Omental fat pad (tissue), 4 donors: ENCODE results near the gene OTOP3. TPM values are rescaled to one million over a fixed set of nuclear protein-coding genes. Genes with fewer than 3 reads are reported as not detected.
"Not testable (repeated sequence)": the region's sequence is repeated elsewhere in the genome, so short reads cannot be mapped to it uniquely, and the experiment has no call there.

Experiments used
- ATAC-seq: fragments of 150-250 bp; one replicate; pipeline ENCODE4 v1.9.1; 2016; ENCODE audit warnings: mild to moderate bottlenecking, moderate library complexity; ENCODE audit not compliant: low FRiP score
- DNase-seq: peaks from one replicate; pipeline ENCODE4 v3.0.0-alpha.2; 2019; ENCODE audit warnings: low spot score
- total RNA-seq, 4 donors: library from RNA; depleted of rRNA; stranded (reverse); fragments of >200 nt; gene quantifications; one replicate each; pipeline ENCODE4 v1.1.0, GENCODE V29; 2016
- TF ChIP-seq, protein P1 (sequence below), 3 donors: fragments of 450-650 bp; IDR thresholded peaks; one replicate each; pipeline ENCODE4 v1.5.1; 2016 to 2017; ENCODE audit warnings: antibody characterized with exemption in 3 of 3, mild to moderate bottlenecking in 3 of 3, moderate library complexity in 2 of 3

The OTOP3 gene
- total RNA-seq, 4 donors from 2014 or later, result not detected

DNA sequence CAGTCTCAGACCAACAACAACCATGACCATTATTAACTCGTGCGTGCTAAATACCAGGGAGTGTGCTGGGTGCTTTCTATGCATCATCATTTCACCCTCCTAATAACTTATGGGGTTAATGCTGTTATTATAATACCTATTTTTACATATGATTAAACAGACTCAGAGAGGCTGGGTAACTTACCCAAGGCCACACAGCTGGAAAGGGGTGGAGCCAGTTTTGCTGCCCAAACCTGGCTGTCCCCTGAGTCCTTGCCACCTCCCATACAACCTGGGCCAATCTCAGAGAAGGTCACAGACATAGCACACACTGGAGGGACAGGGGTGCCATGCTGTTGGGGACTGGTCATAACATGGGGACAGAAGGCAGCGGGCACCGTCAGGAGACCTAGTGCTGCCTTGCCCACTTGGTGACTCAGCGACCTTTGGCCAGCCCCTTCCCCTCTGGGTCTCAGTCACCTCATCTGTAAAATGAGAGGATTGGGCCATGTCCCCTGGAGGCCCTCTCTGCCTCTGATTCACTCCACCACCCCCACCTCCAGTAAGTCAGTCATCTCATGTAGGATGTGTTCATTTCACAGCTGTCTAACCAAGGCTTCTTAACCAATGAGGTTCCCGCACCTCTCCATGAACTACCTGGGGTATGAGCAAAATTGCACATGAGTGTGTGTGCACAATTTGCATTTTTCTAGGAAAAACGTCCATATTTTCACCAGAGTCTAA lies 30.9 kb upstream of the OTOP3 start:
- DNase-seq (no peak), ATAC-seq (peak; percentile 28)
- TF ChIP-seq, protein P1, sequence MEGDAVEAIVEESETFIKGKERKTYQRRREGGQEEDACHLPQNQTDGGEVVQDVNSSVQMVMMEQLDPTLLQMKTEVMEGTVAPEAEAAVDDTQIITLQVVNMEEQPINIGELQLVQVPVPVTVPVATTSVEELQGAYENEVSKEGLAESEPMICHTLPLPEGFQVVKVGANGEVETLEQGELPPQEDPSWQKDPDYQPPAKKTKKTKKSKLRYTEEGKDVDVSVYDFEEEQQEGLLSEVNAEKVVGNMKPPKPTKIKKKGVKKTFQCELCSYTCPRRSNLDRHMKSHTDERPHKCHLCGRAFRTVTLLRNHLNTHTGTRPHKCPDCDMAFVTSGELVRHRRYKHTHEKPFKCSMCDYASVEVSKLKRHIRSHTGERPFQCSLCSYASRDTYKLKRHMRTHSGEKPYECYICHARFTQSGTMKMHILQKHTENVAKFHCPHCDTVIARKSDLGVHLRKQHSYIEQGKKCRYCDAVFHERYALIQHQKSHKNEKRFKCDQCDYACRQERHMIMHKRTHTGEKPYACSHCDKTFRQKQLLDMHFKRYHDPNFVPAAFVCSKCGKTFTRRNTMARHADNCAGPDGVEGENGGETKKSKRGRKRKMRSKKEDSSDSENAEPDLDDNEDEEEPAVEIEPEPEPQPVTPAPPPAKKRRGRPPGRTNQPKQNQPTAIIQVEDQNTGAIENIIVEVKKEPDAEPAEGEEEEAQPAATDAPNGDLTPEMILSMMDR (IDR thresholded peaks at IDR 0.05), result no peak

DNA sequence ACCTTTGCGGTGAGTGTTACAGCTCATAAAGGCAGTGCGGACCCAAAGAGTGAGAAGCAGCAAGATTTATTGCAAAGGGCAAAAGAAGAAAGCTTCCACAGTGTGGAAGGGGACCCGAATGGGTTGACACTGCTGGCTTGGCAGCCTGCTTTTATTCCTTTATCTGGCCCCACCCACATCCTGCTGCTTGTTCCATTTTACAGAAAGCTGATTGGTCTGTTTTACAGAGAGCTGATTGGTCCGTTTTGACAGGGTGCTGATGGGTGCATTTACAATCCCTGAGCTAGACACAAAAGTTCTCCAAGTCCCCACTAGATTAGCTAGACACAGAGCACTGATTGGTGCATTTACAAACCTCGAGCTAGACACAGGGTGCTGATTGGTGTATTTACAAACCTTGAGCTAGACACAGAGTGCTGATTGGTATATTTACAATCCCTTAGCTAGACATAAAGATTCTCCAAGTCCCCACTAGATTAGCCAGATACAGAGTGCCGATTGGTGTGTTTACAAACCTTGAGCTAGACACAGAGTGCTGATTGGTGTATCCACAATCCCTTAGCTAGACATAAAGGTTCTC lies 29.4 kb upstream of the OTOP3 start:
- not testable (repeated sequence) for DNase-seq, ATAC-seq

DNA sequence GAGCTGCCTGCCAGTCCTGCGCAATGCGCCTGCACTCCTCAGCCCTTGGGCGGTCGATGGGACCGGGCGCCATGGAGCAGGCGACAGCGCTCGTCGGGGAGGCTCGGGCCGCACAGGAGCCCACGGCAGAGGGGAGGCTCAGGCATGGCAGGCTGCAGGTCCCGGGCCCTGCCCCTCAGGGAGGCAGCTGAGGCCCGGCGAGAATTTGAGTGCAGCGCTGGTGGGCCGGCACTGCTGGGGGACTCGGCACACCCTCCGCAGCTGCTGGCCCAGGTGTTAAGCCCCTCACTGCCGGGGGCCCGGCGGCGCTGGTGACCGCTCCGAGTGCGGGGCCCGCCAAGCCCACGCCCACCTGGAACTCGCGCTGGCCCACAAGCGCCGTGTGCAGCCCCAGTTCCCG lies 28.7 kb upstream of the OTOP3 start:
- DNase-seq (no peak), ATAC-seq (no peak)
- TF ChIP-seq, protein P1 (IDR thresholded peaks at IDR 0.05), result no peak

DNA sequence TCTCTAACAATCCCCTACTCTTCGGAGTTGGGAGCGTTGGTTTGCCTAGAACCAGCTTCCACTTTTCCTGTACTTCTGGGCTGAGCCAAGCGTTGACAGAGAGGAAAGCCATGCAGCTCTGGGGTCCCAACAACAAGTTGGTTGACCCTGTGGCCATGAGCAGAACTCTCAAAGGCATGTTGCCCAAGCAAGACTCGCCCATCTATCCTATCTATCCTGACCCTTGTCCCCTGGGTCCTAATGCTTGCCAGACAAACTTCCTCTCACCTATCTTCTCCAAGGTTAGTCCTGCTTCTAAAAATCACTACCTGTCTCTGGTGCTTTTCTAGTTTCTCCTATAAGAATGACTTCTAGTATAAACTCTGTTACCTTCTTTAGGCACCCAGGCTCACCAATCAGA lies 26.6 kb upstream of the OTOP3 start:
- DNase-seq, ATAC-seq: not testable (repeated sequence)

DNA sequence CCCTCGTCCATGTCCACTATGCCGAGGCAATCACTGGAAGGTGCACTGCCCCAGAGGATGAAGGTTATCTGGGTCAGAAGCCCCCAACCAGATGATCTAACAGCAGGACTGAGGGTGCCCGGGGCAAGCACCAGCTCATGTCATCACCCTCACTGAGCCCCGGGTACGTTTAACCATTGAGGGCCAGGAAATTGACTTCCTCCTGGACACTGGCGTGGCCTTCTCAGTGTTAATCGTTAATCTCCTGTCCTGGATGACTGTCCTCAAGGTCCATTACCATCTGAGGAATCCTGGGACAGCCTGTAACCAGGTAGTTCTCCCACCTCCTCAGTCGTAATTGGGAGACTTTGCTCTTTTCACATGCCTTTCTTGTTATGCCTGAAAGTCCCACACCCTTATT lies 24.3 kb upstream of the OTOP3 start:
- not testable (repeated sequence) for ATAC-seq, DNase-seq

DNA sequence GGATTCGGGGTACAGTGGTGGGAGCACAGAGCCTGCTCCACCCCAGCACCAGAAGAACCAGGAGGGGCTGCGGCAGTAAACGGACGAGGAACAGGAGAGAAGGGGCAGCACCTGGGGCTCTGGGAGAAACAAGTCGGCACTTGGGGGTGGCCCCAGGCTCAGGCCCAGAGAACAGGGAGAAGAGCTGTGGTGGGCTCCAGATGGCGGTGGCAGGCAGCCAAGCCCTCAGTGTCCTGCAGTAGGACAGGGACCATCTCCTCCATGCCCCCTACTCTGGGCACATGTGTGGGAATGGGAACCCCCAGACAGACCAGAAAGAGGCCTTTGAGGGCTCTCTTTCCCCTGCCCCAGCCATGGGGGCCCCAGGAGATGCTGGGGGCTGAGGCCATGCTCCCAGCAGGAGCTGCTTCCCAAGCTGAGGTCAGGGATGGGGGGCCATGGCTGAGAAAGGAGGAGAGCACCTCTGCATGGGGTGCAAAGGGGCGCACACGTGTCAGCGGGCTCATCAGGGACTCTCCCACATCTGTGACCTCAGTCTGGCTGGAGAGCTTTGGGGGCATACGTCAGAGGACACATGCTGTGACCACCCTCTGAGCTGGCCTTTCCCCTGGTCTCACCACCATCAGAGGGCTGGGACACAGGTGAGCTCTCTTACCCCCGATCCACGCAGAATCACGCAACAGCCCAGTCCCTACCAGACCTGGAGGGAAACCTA lies 19.4 kb upstream of the OTOP3 start:
- TF ChIP-seq, protein P1 (IDR thresholded peaks at IDR 0.05), result no peak
- DNase-seq (no peak), ATAC-seq (no peak)

DNA sequence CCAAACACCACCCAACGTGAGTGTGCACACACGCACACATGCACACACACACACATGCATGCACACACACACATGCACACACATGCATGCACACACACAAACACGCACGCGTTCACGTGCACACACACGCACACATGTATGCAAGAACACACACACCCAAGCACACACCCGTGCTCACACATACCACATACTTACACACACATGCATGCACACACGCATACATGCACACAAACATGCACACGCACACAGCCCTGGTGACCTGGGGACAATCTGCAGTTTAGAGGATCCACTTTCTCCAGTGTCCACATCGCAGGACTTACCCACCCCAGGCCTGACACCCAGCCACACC lies 18.9 kb upstream of the OTOP3 start:
- TF ChIP-seq, protein P1 (IDR thresholded peaks at IDR 0.05), result no peak
- no peak for DNase-seq
- ATAC-seq, result no peak

DNA sequence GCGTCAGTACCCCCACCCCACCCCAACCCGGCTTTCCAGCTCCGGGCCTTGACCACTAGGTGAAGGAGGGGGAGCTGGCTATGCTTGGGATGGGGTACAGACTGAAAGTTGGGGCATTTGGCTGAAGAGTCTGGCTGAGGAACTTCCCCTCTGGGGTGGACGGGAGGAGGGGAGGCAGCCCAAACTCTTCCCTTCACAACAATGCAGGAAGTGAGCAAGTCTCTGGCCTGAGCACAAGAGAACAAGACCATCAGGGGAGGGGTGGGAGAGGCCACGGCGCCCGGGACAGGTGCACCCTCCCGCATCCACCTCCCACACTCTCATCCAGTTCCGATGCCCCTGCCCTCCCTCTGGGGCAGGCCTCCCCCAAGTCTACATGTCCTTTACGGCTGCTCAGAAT lies 18.3 kb upstream of the OTOP3 start:
- DNase-seq (no peak), ATAC-seq (no peak)
- TF ChIP-seq, protein P1 (IDR thresholded peaks at IDR 0.05), result no peak
